Measurements from ENCODE around the gene MND1.

DNA sequence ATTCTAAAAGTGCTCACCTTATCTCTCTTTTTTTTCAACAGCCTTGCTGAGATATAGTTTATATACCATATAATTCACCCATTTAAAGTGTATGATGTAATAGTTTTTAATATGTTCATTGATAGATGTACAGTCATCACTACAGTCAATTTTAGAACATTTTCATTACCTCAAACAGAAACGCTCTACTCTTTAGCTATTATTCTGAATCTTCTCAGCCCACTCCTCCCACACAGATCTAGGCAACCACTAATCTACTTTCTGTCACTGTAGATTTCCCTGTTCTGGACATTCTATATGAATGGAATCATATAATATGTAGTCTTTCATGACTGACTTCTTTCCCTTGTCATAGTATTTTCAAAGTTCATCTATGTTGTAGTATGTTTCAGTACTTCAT, 22.6 kb downstream of the MND1 start:
- TF ChIP-seq, protein P1, sequence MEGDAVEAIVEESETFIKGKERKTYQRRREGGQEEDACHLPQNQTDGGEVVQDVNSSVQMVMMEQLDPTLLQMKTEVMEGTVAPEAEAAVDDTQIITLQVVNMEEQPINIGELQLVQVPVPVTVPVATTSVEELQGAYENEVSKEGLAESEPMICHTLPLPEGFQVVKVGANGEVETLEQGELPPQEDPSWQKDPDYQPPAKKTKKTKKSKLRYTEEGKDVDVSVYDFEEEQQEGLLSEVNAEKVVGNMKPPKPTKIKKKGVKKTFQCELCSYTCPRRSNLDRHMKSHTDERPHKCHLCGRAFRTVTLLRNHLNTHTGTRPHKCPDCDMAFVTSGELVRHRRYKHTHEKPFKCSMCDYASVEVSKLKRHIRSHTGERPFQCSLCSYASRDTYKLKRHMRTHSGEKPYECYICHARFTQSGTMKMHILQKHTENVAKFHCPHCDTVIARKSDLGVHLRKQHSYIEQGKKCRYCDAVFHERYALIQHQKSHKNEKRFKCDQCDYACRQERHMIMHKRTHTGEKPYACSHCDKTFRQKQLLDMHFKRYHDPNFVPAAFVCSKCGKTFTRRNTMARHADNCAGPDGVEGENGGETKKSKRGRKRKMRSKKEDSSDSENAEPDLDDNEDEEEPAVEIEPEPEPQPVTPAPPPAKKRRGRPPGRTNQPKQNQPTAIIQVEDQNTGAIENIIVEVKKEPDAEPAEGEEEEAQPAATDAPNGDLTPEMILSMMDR (IDR thresholded peaks at IDR 0.05; ENCODE audit: control extremely low read depth in 1 of 3, insufficient read depth in 1 of 3, low read depth in 1 of 3, low read length in 3 of 3), result no peak
- TF ChIP-seq EZH2 (IDR thresholded peaks at IDR 0.05; ENCODE audit: low read depth, low read length, severe bottlenecking), result no peak
- TF ChIP-seq GABPA (IDR thresholded peaks at IDR 0.05; ENCODE audit: borderline replicate concordance, insufficient read depth, low read length), result no peak
- TF ChIP-seq TAF1 (IDR thresholded peaks at IDR 0.05; ENCODE audit: low read depth, low read length), result no peak
- no peak for TF ChIP-seq RFX5 (IDR thresholded peaks at IDR 0.05; ENCODE audit: borderline replicate concordance, low read depth, low read length)
- TF ChIP-seq, protein P2, sequence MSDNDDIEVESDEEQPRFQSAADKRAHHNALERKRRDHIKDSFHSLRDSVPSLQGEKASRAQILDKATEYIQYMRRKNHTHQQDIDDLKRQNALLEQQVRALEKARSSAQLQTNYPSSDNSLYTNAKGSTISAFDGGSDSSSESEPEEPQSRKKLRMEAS (IDR thresholded peaks at IDR 0.05), result no peak
- TF ChIP-seq ASH2L (IDR thresholded peaks at IDR 0.05; ENCODE audit: low read length), result no peak
- no peak for TF ChIP-seq EP300 (IDR thresholded peaks at IDR 0.05; ENCODE audit: borderline replicate concordance in 1 of 2, low read depth in 2 of 2, low read length in 2 of 2)
- TF ChIP-seq KDM5A (IDR thresholded peaks at IDR 0.05; ENCODE audit: low read length), result no peak
- TF ChIP-seq, protein P3, sequence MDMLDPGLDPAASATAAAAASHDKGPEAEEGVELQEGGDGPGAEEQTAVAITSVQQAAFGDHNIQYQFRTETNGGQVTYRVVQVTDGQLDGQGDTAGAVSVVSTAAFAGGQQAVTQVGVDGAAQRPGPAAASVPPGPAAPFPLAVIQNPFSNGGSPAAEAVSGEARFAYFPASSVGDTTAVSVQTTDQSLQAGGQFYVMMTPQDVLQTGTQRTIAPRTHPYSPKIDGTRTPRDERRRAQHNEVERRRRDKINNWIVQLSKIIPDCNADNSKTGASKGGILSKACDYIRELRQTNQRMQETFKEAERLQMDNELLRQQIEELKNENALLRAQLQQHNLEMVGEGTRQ (IDR thresholded peaks at IDR 0.05; ENCODE audit: low read length), result no peak
- TF ChIP-seq YY1 (IDR thresholded peaks at IDR 0.05; ENCODE audit: low read depth, low read length), result no peak
- TF ChIP-seq, protein P4, sequence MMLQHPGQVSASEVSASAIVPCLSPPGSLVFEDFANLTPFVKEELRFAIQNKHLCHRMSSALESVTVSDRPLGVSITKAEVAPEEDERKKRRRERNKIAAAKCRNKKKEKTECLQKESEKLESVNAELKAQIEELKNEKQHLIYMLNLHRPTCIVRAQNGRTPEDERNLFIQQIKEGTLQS (IDR thresholded peaks at IDR 0.05; ENCODE audit: insufficient read depth, low read depth, low read length), result no peak
- TF ChIP-seq, protein P5, sequence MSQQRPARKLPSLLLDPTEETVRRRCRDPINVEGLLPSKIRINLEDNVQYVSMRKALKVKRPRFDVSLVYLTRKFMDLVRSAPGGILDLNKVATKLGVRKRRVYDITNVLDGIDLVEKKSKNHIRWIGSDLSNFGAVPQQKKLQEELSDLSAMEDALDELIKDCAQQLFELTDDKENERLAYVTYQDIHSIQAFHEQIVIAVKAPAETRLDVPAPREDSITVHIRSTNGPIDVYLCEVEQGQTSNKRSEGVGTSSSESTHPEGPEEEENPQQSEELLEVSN (IDR thresholded peaks at IDR 0.05), result no peak
- TF ChIP-seq JUND (IDR thresholded peaks at IDR 0.05; ENCODE audit: low read length), result no peak

All from H1 (cell line).